Endothelial cell of umbilical vein (primary cell): ENCODE data around the gene CHRNA1. TPM values are rescaled to one million over a fixed set of nuclear protein-coding genes. Genes with fewer than 3 reads are reported as not detected.

Experiments
- BruUV-seq: library from RNA; stranded (reverse); fragments of 400-500 nt; replicated peaks from 2 replicates; lab custom pipeline; 2021; lab: Mats Ljungman, UMichigan
- CTCF ChIA-PET: fragments of 300-600, 350-600 bp; sonication (Branson Sonifier 250); formaldehyde crosslinking; loops from one replicate; lab custom pipeline; 2021; ENCODE audit warnings: antibody characterized with exemption, inconsistent platforms; lab: Charles Lee
- POLR2A ChIA-PET: fragments of 300-600, 350-600 bp; sonication (Branson Sonifier 250); formaldehyde crosslinking; loops from one replicate; lab custom pipeline; 2021; ENCODE audit warnings: antibody characterized with exemption, inconsistent platforms; lab: Charles Lee
- DNase-seq: peaks from one replicate; pipeline ENCODE4 v3.0.0-alpha.2; 2011; ENCODE audit warnings: low read depth, low spot score
- FAIRE-seq: peaks from 2 replicates; lab custom pipeline; 2011; peaks lifted over from hg19 to GRCh38; lab: Jason Lieb, UNC
- H2AFZ ChIP-seq: 2 replicates; pipeline ENCODE4 v1.6.0; 2012; ENCODE audit warnings: low read depth, low read length, control low read depth, inconsistent platforms
- H3K27ac ChIP-seq: 2 replicates; pipeline ENCODE4 v1.5.1; 2011; ENCODE audit warnings: low read depth, mild to moderate bottlenecking, control low read depth, low read length, moderate library complexity; ENCODE audit not compliant: insufficient read depth
- H3K27me3 ChIP-seq, 2 experiments: 2 replicates each; pipeline versions ENCODE4 v1.6.0 to v1.6.1; 2011; ENCODE audit warnings: low read length in 2 of 2, mixed read lengths in 1 of 2; ENCODE audit not compliant: control insufficient read depth in 2 of 2, insufficient read depth in 2 of 2
- H3K36me3 ChIP-seq, 2 experiments: 2 replicates in 1 of 2; 3 replicates in 1 of 2; pipeline ENCODE4 v1.5.1; 2011; ENCODE audit warnings: low read length in 2 of 2, mild to moderate bottlenecking in 1 of 2, moderate library complexity in 1 of 2; ENCODE audit not compliant: control insufficient read depth in 2 of 2, insufficient read depth in 2 of 2; ENCODE audit errors: extremely low read depth in 1 of 2
- H3K4me1 ChIP-seq: 3 replicates; pipeline ENCODE4 v1.5.1; 2011; ENCODE audit warnings: mild to moderate bottlenecking, low read length; ENCODE audit not compliant: control insufficient read depth, insufficient read depth; ENCODE audit errors: extremely low read depth
- H3K4me2 ChIP-seq: 2 replicates; pipeline ENCODE4 v1.6.1; 2011; ENCODE audit warnings: low read length, control low read depth, mixed read lengths; ENCODE audit not compliant: insufficient read depth
- H3K4me3 ChIP-seq, 3 experiments: fragments of 200-600 bp in 1 of 3; sonication (generic), shearing (Covaris generic) in 1 of 3; replicated peaks in 1 of 3; 2 replicates each; pipeline ENCODE4 v1.5.1; 2011 to 2016; ENCODE audit warnings: control low read depth in 3 of 3, low read length in 3 of 3, mild to moderate bottlenecking in 2 of 3, inconsistent platforms in 1 of 3, low read depth in 1 of 3, moderate library complexity in 1 of 3; ENCODE audit not compliant: insufficient read depth in 1 of 3
- H3K79me2 ChIP-seq: 2 replicates; pipeline ENCODE4 v1.6.0; 2012; ENCODE audit warnings: low read length, inconsistent platforms; ENCODE audit not compliant: control insufficient read depth, insufficient read depth
- H3K9ac ChIP-seq: replicated peaks from 2 replicates; pipeline ENCODE3; 2011; ENCODE audit warnings: low read length, control low read depth; ENCODE audit not compliant: insufficient read depth; ENCODE audit errors: extremely low read depth
- H3K9me1 ChIP-seq: replicated peaks from 3 replicates; pipeline ENCODE4 v1.6.0; 2011; ENCODE audit warnings: mild to moderate bottlenecking, low read length; ENCODE audit not compliant: control insufficient read depth, insufficient read depth; ENCODE audit errors: extremely low read depth
- H3K9me3 ChIP-seq: replicated peaks from 2 replicates; pipeline ENCODE4 v1.5.1; 2012; ENCODE audit warnings: low read length, inconsistent platforms; ENCODE audit not compliant: control insufficient read depth, insufficient read depth
- H4K20me1 ChIP-seq: replicated peaks from 2 replicates; pipeline ENCODE3; 2011; ENCODE audit warnings: mild to moderate bottlenecking, low read length; ENCODE audit not compliant: control insufficient read depth, insufficient read depth; ENCODE audit errors: extremely low read depth
- FOS ChIP-seq: IDR thresholded peaks from 2 replicates; pipeline ENCODE4 v1.6.1; 2011; ENCODE audit warnings: mild to moderate bottlenecking, low read length, moderate library complexity, borderline replicate concordance; ENCODE audit not compliant: insufficient read depth
- JUN ChIP-seq: IDR thresholded peaks from 2 replicates; pipeline ENCODE4 v1.6.1; 2011; ENCODE audit warnings: borderline replicate concordance, low read depth; ENCODE audit not compliant: insufficient read length, insufficient read depth
- MAX ChIP-seq: IDR thresholded peaks from 2 replicates; pipeline ENCODE4 v1.6.1; 2011; ENCODE audit not compliant: insufficient read depth, insufficient read length
- MYC ChIP-seq: IDR thresholded peaks from one replicate; pipeline ENCODE4 v1.6.1; 2011; ENCODE audit warnings: mild to moderate bottlenecking, low read depth, low read length
- POLR2AphosphoS5 ChIP-seq: IDR thresholded peaks from 2 replicates; pipeline ENCODE4 v1.6.1; 2012; ENCODE audit warnings: low read depth, mild to moderate bottlenecking, control low read depth, low read length, moderate library complexity; ENCODE audit not compliant: insufficient read depth
- dilution Hi-C: fragments of 300-500 bp; cut with MboI; formaldehyde crosslinking; loops from one replicate; pipeline ENCODE4 v1.15.0; 2019; ENCODE audit warnings: low sequenced_read_pairs; ENCODE audit not compliant: extremely low pct_ligation_motif_present
- intact Hi-C: fragments of 100-400 bp; cut with micrococcal nuclease; formaldehyde crosslinking; loops from one replicate; pipeline ENCODE4 v1.10.0; 2022
- polyA plus RNA-seq, 4 experiments: library from polyadenylated mRNA; depleted of rRNA in 3 of 4; stranded (reverse) in 3 of 4; unstranded in 1 of 4; fragments of >200 nt; gene quantifications; 2 replicates each; pipeline versions ENCODE4 v1.2.1 to v1.2.3, GENCODE V29; 2011 to 2012; ENCODE audit warnings: missing spikeins in 1 of 4
- total RNA-seq: library from RNA; stranded (reverse); gene quantifications from 2 replicates; pipeline ENCODE4 v1.2.3, GENCODE V29; 2021

CHRNA1 gene
- total and polyA plus RNA-seq, 2 donors (not counting 3 experiments of a cell fraction or from before 2014, with no cell fraction given), result 11.3 to 18.2 TPM

GRCh38 chr2:174781298-174781697, 17.0 kb upstream of the CHRNA1 start:
- Histone ChIP-seq H3K4me1 (peaks cover 9% of the 10 kb centered on the region), H3K27ac (no peak overlapping the region), H3K27me3 (no peaks in the 10 kb centered on the region), H3K4me2 (no peak overlapping the region), H3K79me2 (no peaks in the 10 kb centered on the region), H3K9ac (no peak overlapping the region), H3K4me3 (no peak overlapping the region), H3K9me3 (no peaks in the 10 kb centered on the region), H3K36me3 (no peaks in the 10 kb centered on the region), H4K20me1 (no peaks in the 10 kb centered on the region), H3K9me1 (no peaks in the 10 kb centered on the region), H2AFZ (no peak overlapping the region)
- intact Hi-C loops (no loop called here), dilution Hi-C loops (no loop called here)
- ChIA-PET CTCF (interaction anchor here (0.9 to 4.5 kb wide), 3 partner anchors 10 to 203 kb away, joined by 3 to 39 read pairs (median 4); no protein-coding TSS in a partner anchor), POLR2A (no interaction called here)
- TF ChIP-seq MYC, result no peak
- no peak for TF ChIP-seq FOS
- TF ChIP-seq JUN, result no peak
- TF ChIP-seq MAX, result no peak
- FAIRE-seq (no peak), DNase-seq (no peak)
- BruUV-seq, result no TSS peak

GRCh38 chr2:174780856-174781255, 16.6 kb upstream of the CHRNA1 start:
- no peak overlapping the region for H3K27ac ChIP-seq
- FAIRE-seq, result no peak
- TF ChIP-seq POLR2AphosphoS5, result no peak
- no peaks in the 10 kb centered on the region for H3K9me1 ChIP-seq
- H3K9ac ChIP-seq, result no peak overlapping the region
- no peaks in the 10 kb centered on the region for H3K79me2 ChIP-seq
- no peak for DNase-seq
- no peak overlapping the region for H2AFZ ChIP-seq
- no TSS peak for BruUV-seq
- intact Hi-C loops, result no loop called here
- ChIA-PET CTCF (interaction anchor here (0.9 to 4.5 kb wide), 3 partner anchors 10 to 203 kb away, joined by 3 to 39 read pairs (median 4); no protein-coding TSS in a partner anchor), POLR2A (no interaction called here)
- H3K27me3 ChIP-seq, result no peaks in the 10 kb centered on the region
- H4K20me1 ChIP-seq, result no peaks in the 10 kb centered on the region
- dilution Hi-C loops, result no loop called here
- H3K4me2 ChIP-seq, result no peak overlapping the region
- H3K36me3 ChIP-seq, result no peaks in the 10 kb centered on the region
- H3K9me3 ChIP-seq, result no peaks in the 10 kb centered on the region
- H3K4me3 ChIP-seq, result no peak overlapping the region
- H3K4me1 ChIP-seq, result peaks cover 5% of the 10 kb centered on the region
